Upper lobe of left lung (tissue), 6 donors: ENCODE results near the gene PRDM16. TPM values are rescaled to one million over a fixed set of nuclear protein-coding genes. Genes with fewer than 3 reads are reported as not detected.
A peak's percentile ranks its signal among the peaks of the same experiment; 100 is the strongest.

Experiments
- ATAC-seq, 2 donors: fragments of 200-7000 bp; cut with Tn5 transposase; one replicate each; pipeline ENCODE4 v1.9.1; 2022; ENCODE audit warnings: mild to moderate bottlenecking in 2 of 2, moderate library complexity in 2 of 2; ENCODE audit not compliant: low FRiP score in 2 of 2
- DNase-seq, 2 donors: peaks; one replicate each; pipeline ENCODE4 v3.0.0-alpha.2; 2019 to 2020
- H3K27ac ChIP-seq, 4 donors: fragments of 200-600 bp; sonication (generic); one replicate each; pipeline ENCODE4 v1.5.1; 2016 to 2019
- H3K27me3 ChIP-seq, 4 donors: fragments of 200-600 bp; sonication (generic); one replicate each; pipeline ENCODE4 v1.5.1; 2017 to 2019
- H3K36me3 ChIP-seq, 4 donors: fragments of 200-600 bp; sonication (generic); one replicate each; pipeline ENCODE4 v1.5.1; 2016 to 2019
- H3K4me1 ChIP-seq, 4 donors: fragments of 200-600 bp; sonication (generic); one replicate each; pipeline ENCODE4 v1.5.1; 2018 to 2019
- H3K4me3 ChIP-seq, 4 donors: fragments of 200-600 bp; sonication (generic); one replicate each; pipeline ENCODE4 v1.5.1; 2017 to 2019; ENCODE audit warnings: mild to moderate bottlenecking in 2 of 4, moderate library complexity in 1 of 4
- H3K9me3 ChIP-seq, 4 donors: fragments of 200-600 bp; sonication (generic); one replicate each; pipeline ENCODE4 v1.5.1; 2018 to 2019
- CTCF ChIP-seq, 6 experiments: fragments of 450-650 bp in 4 of 6; fragments of 200-600 bp in 2 of 6; sonication (generic) in 2 of 6; IDR thresholded peaks; one replicate each; pipeline ENCODE4 v1.5.1; 2016 to 2019; ENCODE audit warnings: antibody characterized with exemption in 6 of 6
- EP300 ChIP-seq, 4 donors: sonication (generic); formaldehyde crosslinking; IDR thresholded peaks; one replicate each; pipeline ENCODE4 v1.5.1; 2017; ENCODE audit warnings: antibody characterized with exemption in 4 of 4, control low read depth in 2 of 4
- POLR2A ChIP-seq, 4 donors: fragments of 450-650 bp; IDR thresholded peaks; one replicate each; pipeline ENCODE4 v1.5.1; 2016 to 2017; ENCODE audit warnings: antibody characterized with exemption in 4 of 4, mild to moderate bottlenecking in 2 of 4
- POLR2AphosphoS5 ChIP-seq, 2 donors: sonication (generic); formaldehyde crosslinking; IDR thresholded peaks; one replicate each; pipeline ENCODE4 v1.5.1; 2017; ENCODE audit warnings: antibody characterized with exemption in 2 of 2
- WGBS, 2 donors: methylation state at CpG; one replicate each; pipeline ENCODE4 v1.1.5; 2017 to 2018; 5-methylcytosine and 5-hydroxymethylcytosine counted together
- total RNA-seq, 6 donors: library from RNA; depleted of rRNA in 4 of 6; stranded (reverse); fragments of >200 nt in 4 of 6; gene quantifications; one replicate each; pipeline versions ENCODE4 v1.1.0 to v1.2.1, GENCODE V29; 2016 to 2021
- donor health status: DM: no; HTN: no; CAD: no; lungs with moderate emphysema.
- donor health status: DM: no; HTN: yes; CAD: no; lungs with severe emphysema.

The PRDM16 gene
- total RNA-seq, 6 donors from 2014 or later: 12.3 to 54.5 (median 21.2) TPM

- no peaks in the 10 kb centered on the region for H3K4me1 ChIP-seq
- ATAC-seq: no peak
- H3K36me3 ChIP-seq: no peaks in the 10 kb centered on the region
- 85 to 92% methylated on average over 5 to 11 of the region's 11 CpGs for WGBS, 2 donors
- no peak overlapping the region for H3K27ac ChIP-seq
- no peak overlapping the region for H3K4me3 ChIP-seq
- no peaks in the 10 kb centered on the region for H3K9me3 ChIP-seq
- no peak for DNase-seq
- TF ChIP-seq POLR2A (IDR thresholded peaks at IDR 0.05): no peak
- H3K27me3 ChIP-seq: peaks cover 0 to 10% (median 0%) of the 10 kb centered on the region in 4 donors
Measured at GRCh38 chr1:3026581-3027391, 42.2 kb upstream of the PRDM16 start.

GRCh38 chr1:3027611-3028371 is 41.2 kb upstream of the PRDM16 start:
- TF ChIP-seq POLR2AphosphoS5 (IDR thresholded peaks at IDR 0.05): no peak
- no peak for TF ChIP-seq POLR2A (IDR thresholded peaks at IDR 0.05)
- no peak for TF ChIP-seq EP300 (IDR thresholded peaks at IDR 0.05)
- no peak for TF ChIP-seq CTCF (IDR thresholded peaks at IDR 0.05)
- 76 to 89% methylated on average over 5 to 19 of the region's 20 CpGs for WGBS, 2 donors
- Histone ChIP-seq H3K36me3 (no peaks in the 10 kb centered on the region), H3K27me3 (peaks cover 0 to 10% (median 0%) of the 10 kb centered on the region in 4 donors), H3K4me1 (no peaks in the 10 kb centered on the region), H3K9me3 (no peaks in the 10 kb centered on the region), H3K27ac (no peak overlapping the region), H3K4me3 (no peak overlapping the region)
- ATAC-seq (no peak), DNase-seq (peak in 1 of 2 donors; percentile 60)

- 23 to 37% methylated on average over 13 to 30 of the region's 32 CpGs for WGBS, 2 donors
- H3K4me1 ChIP-seq: no peaks in the 10 kb centered on the region
- DNase-seq: peak in 1 of 2 donors; percentile 57
- H3K27ac ChIP-seq: no peak overlapping the region
- no peak overlapping the region for H3K4me3 ChIP-seq
- H3K27me3 ChIP-seq: peaks cover 0 to 10% (median 0%) of the 10 kb centered on the region in 4 donors
- TF ChIP-seq POLR2AphosphoS5 (IDR thresholded peaks at IDR 0.05): no peak
- no peak for TF ChIP-seq EP300 (IDR thresholded peaks at IDR 0.05)
- TF ChIP-seq CTCF (IDR thresholded peaks at IDR 0.05): no peak
- no peak for TF ChIP-seq POLR2A (IDR thresholded peaks at IDR 0.05)
- ATAC-seq: no peak
- H3K9me3 ChIP-seq: no peaks in the 10 kb centered on the region
- no peaks in the 10 kb centered on the region for H3K36me3 ChIP-seq
Measured at GRCh38 chr1:3028531-3029282, 40.3 kb upstream of the PRDM16 start.

- no peaks in the 10 kb centered on the region for H3K9me3 ChIP-seq
- DNase-seq: peak in 1 of 2 donors; percentile 43
- no peak overlapping the region for H3K4me3 ChIP-seq
- H3K27ac ChIP-seq: no peak overlapping the region
- WGBS, 2 donors: 84% methylated on average over 11 of the region's 11 CpGs; no CpG with 5 or more reads in 1 of the 2 donors
- no peaks in the 10 kb centered on the region for H3K4me1 ChIP-seq
- TF ChIP-seq POLR2A (IDR thresholded peaks at IDR 0.05) (no peak), EP300 (IDR thresholded peaks at IDR 0.05) (no peak), POLR2AphosphoS5 (IDR thresholded peaks at IDR 0.05) (no peak), CTCF (IDR thresholded peaks at IDR 0.05) (no peak)
- ATAC-seq: no peak
- no peaks in the 10 kb centered on the region for H3K36me3 ChIP-seq
- H3K27me3 ChIP-seq: peaks cover 0 to 10% (median 0%) of the 10 kb centered on the region in 4 donors
Measured at GRCh38 chr1:3029481-3029961, 39.5 kb upstream of the PRDM16 start.
